HG03196 (cell line): Measurements from ENCODE around the gene SLC11A1.

ENCODE experiments used
- ATAC-seq: cut with Tn5 transposase; IDR thresholded peaks from one replicate; pipeline ENCODE4 v1.9.1; 2021; ENCODE audit not compliant: unreplicated experiment

SLC11A1 gene

DNA sequence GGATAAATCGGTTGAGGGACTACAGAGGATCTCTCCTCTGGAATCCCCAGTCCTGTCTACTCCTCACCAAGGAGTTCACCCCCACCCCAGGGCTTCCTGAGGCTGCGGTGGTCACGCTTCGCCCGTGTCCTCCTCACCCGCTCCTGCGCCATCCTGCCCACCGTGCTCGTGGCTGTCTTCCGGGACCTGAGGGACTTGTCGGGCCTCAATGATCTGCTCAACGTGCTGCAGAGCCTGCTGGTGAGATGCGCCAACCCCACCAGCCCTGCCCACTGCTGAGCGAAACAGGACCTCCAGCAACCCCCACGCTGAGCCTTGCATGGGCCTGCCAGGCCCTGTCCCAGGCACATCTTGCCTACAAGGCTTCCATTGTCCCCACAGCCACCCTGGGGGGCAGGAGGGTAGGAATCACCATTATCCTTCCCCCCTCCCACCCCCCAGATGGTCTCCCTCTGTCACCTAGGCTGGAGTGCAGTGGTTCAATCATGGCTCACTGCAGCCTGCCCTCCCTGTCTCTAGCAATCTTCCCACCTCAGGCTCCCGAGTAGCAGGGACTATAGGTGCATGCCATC is 10.9 kb downstream of the SLC11A1 start:
- no peak for ATAC-seq

DNA sequence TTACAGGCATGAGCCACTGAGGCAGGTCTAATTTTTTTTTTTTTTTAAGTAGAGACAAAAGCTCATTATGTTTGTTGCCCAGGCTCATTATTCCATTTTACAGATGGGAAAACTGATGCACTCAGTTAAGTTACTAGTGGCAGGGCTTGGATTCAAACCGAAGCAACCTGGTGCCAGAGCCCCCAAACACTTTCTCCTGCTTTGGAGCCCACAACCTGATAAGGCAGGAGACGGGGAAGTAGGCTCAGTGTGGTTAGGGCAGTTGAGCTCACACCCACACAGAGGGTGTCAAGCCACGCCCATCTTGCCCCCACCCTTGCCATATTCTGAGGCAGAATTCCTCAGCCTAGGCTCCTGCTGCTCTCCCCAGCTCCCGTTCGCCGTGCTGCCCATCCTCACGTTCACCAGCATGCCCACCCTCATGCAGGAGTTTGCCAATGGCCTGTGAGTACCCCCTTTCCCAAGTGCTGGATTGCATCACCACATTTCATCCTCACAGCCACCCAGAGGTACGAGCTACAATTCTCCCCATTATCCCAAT is 11.7 kb downstream of the SLC11A1 start:
- ATAC-seq, result no peak

DNA sequence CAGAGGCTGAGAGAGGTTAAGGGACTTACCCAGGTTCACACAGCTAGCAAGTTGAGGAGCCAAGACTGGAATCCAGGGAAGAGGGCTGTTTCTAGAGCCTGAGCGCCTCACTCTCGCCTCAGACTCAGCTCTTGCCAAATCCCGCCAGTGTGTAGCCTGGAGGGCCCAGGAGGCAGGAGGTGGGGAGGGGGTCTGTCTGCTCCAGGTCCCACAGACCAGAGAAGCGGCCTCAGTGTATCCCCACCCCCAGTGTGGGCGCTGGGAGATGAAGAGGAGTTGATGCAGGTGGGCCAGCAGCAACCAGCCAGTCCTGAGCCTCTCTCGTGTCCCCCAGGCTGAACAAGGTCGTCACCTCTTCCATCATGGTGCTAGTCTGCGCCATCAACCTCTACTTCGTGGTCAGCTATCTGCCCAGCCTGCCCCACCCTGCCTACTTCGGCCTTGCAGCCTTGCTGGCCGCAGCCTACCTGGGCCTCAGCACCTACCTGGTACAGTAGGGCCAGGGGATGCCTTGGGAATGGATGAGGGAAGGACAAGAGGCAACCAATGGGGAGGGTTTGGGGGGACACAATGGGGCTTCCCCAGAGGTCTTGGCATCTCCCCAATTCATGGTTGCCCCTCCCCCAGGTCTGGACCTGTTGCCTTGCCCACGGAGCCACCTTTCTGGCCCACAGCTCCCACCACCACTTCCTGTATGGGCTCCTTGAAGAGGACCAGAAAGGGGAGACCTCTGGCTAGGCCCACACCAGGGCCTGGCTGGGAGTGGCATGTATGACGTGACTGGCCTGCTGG is 12.4 kb downstream of the SLC11A1 start:
- no peak for ATAC-seq

DNA sequence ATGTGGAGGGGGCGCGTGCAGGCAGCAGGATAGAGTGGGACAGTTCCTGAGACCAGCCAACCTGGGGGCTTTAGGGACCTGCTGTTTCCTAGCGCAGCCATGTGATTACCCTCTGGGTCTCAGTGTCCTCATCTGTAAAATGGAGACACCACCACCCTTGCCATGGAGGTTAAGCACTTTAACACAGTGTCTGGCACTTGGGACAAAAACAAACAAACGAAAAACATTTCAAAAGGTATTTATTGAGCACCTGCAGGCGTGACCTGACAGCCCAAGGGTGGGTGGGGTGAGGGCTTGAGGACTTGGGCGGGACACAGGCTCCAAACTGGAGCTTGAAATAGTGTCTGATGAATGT is 13.0 kb downstream of the SLC11A1 start:
- ATAC-seq, result no peak

DNA sequence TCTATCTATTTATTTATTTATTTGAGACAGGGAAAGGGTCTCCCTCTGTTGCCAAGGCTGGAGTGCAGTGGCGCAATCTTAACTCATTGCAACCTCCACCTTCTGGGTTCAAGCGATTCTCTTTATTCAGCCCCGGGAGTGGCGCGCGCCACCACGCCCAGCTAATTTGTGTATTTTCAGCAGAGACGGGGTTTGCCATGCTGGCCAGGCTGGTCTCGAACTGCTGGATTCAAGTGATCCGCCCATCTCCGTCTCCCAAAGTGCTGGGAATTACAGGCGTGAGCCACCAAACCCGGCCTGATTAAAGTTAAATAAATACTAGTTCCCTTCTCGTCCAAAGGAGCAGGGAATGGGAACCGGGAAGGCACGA is 13.4 kb downstream of the SLC11A1 start:
- no peak for ATAC-seq

DNA sequence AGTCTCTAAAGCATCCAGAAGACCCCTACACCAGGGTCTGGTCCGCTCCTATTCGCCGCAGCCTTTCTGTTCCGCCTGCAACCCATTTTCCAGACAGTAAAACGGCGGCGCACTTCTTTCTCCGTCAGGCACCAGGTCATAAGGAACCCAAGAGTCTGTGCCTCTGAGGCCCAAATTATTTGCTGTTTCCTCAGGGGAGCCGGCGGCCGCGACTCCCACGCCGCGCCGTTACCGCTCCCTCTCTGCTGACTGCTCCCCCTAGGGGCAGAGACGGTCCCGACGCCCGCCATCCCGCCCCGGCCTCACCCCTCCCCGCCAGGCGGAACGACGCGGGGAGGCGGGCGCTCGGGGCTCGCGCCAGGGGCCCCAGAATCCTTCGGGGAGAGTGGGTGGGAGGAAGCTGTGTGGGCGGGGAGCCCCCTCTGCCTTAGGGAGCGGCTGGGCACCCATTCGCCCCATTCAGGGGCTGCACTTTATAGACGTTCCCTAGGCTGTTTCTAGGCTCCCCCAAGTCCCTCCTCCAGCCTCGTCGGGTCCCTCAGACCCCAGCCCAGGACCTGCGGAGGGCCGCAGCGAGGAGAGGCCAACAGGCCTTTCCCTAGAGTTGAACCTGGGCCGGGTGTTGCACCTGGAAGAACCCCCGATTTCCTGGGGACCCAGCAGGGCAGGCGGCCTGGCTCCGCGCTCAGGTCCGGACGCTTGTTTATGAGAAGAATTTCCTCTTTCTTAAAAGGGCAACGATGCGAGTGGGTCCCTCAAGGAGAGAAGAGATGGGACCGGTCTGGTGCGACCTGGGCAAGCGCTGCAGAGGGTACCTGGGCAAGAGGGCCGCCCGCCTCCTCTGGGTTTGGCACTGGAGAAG is 14.0 kb downstream of the SLC11A1 start:
- ATAC-seq, result peak; percentile 41

DNA sequence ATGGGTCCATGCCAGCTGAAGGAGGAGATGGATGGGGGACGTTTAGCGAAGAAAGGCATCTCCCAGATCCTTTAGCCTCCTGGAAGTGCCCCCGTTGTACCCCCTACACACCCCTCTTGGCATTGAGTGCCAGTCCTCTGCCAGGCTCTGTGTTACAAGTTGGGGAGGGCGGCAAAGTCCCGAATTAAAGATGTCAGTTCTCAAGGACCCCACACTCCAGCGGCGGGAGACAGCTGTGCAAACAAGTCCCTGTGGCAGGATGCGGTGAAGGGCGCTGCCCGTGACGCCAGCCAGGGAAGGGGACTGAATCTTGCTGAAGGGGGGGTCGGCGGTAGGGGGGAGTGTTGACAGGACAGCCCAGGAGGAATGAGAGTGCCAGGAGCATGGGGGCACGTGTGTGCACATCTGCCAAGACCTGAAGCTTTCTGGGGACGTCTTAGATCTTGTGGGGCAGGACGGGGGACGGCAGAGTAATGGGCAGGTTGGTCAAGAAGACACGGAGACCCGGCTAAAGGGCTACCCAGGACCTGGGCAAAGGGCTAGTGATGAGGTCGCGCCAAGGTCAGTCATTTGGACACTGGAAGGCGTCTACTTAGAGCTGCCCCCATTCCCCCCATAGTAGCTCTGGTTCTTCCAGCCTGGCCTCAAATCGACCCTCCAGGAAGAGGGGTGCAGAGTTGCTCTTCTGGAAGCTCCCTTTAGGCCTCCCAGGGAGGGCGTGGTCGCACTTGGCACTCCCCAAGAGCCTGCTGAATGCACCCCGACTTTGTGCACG is 14.8 kb downstream of the SLC11A1 start:
- no peak for ATAC-seq

DNA sequence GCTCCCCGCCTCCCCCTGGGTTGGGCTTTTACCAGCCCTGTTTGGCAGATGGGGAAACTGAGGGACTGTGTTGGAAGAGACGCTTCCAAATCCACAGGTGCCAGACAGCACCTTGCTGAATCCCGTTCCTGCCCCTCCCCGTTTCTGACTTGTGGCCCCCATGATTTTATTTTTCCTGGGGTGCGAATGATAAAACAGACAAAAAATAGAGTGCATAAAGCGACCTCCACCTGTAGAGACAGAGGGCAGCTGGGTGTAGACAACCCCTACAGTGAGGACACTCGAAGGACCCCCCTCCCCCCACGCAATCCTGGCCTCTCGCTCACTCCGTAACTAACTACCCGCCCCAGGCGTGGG is 15.4 kb downstream of the SLC11A1 start:
- no peak for ATAC-seq

DNA sequence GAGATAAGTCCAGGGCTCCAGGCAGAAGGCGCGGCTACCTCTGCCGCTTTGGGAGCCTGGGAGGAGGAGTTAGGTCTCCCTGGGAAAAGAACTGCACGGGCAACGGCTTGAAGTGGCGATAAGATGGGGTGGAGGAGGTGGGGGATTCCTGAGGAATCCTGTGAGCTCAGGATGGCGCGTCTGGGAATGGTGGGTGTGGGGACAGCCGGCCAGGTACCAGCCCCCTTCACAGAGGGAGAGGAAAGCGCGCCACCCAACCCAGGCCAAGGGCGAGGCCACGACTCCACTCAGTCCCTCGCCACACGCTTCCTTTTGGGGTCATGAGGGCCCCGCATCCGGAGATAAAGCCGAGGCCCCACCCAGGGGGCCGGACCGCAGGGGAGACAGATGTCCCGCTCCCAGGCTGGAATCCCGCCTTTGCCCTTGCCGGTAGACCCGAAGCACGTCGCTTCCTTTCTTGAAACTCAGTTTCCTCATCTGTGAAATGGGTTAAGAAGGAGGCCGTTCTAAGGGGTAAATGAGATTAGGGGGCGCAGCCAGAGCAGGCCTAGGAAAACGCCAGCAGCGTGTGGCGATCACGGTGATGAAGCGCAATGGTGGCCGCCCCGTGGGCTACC is 15.9 kb downstream of the SLC11A1 start:
- peak; percentile 20 for ATAC-seq

DNA sequence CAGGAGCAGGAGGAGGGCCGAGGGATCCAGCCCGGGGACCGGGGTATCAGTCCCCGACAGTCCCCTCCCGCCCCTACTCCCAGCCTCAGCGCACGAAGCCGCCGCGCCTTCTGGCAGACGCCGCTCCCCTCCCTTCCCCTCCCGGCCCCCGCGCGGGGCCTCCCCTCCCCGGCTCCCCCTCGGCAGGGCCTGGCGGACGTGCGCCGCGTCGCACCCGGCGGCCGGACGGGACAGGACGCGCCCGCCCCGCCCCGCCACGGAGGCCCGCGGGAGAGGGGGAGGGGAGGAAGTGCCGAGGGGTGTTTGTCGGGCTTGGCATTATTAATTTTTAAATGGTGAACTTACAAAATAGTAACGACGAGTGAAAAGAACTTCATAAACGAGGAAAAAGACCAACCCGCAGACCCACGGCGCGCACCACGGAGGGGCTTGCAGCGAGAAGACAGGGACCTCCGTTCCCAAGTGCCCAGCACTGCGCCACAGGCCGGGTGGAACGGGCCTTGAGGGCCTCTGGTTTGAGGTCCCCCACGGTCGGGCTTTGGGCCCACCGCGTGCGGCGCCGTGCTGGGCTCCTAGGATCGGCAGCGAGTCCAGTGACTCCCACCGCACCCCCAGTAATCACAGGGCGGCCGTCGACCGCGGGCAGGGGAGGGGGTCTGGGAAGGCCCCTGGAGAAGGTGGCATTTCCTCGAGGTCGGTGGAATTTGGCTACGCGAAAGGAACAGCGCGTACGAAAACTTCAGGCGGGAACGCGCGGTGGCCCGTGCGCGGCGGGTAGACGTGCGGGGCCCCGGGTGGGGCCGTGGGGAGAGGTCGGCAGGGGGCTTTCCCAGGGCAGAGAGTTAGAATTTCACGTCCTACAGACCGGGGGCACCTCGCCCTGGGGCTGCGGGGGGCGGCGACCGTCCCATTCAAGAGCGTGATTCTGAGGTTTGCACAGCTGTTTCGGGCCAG is 16.6 kb downstream of the SLC11A1 start:
- ATAC-seq, result peak; percentile 28

DNA sequence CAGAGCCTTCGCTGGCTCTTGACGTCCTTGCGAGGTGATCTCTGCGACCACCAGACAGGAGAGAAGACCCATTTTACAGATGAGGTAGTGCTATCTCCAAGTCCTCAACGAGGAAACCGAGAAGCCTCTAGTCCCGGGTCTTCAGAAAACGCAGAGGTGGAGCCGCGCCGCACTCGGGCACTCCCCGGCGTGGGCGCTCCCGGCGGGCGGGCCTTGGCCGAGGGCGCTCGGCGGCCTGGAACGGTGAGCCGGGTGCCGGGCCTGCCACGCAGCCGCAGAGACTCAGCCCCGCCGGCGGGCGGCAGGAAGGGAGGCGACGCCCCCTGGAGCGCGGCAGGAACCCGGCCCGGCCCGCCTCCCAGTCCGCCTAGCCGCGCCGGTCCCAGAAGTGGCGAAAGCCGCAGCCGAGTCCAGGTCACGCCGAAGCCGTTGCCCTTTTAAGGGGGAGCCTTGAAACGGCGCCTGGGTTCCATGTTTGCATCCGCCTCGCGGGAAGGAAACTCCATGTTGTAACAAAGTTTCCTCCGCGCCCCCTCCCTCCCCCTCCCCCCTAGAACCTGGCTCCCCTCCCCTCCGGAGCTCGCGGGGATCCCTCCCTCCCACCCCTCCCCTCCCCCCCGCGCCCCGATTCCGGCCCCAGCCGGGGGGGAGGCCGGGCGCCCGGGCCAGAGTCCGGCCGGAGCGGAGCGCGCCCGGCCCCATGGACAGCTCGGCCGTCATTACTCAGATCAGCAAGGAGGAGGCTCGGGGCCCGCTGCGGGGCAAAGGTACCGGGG is 17.5 kb downstream of the SLC11A1 start, which contains the start of gene CTDSP1:
TSS of gene CTDSP1 (plus strand) at position 478 of the 776 bp plus-strand sequence. CDS start at position 701, 223 bp downstream.
- ATAC-seq, result peak; percentile 34

DNA sequence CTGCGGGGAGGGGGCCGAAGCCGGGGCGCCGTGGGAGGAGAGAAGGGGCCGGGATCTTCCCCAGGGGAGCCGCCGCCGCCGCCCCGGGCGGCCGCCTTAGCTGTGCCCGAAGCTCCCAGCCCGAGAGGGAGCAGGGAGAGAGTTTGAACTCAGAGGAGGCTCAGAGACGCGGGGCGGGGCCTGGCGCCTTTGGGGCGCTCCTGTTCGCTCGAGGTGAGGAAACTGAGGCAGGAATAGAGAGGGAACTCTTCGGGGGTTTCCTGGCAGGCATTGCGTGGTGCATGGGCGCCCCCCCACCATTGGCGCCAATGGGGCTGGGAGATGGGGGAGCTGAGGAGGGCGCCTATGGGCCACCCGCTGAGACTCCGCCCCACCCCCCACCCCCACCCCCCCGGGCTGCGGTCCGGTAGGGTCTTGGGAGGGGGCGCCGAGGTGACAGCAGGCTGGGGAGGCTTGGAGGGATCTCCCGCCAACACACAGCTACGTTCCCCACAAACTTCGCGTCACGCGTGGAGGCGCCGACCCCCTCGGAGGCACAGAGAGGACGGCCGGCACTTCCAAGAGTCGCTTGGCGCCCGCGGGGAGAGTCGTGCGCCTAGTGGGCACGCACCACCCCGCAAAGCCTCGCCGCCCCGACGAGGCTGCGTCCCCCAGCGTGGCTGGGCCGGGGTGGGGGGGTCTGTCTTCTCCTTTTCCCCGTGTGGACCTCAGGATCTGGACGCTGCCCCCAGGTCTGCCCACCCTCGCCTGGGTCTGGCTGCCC is 18.3 kb downstream of the SLC11A1 start:
- no peak for ATAC-seq

DNA sequence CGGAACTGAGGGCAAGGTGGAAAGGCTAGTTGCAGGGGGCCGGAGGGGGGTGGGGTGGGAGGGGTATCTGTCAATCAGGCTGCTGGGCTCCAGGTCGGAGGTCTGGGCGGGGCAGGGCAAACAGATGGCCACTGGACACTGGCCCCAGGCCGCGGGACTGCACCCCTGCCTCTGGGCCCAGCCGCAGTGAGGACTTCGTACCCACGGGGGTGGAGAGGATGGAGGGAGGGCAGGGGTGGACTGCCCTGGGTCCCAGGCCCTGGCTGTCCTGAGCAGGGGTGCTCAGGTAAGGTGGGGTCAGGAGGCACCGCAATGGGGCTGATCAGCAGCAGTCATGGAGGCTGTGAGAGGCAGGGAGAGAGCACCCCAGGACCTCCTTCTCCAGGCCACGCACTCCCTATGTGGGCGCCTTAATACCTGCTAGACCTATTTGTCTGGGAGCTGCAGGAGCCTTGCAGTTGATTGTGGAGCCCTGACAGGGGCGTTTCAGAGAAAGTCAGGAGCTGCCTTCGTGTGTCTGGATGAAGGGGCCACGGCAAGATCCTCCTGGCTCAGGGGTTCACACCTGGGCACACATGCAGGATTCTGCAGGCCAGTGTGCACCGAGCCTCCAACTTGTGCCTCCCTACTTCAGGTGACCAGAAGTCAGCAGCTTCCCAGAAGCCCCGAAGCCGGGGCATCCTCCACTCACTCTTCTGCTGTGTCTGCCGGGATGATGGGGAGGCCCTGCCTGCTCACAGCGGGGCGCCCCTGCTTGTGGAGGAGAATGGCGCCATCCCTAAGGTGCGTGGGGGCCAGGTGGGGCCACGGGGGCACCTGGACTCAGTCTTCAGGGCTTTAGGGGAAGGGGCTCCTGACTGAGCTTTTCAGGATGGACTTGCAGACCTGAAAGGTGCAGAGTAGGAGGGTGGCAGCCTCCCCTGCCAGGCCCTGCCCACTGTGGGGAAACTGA is 19.1 kb downstream of the SLC11A1 start:
- ATAC-seq, result no peak

DNA sequence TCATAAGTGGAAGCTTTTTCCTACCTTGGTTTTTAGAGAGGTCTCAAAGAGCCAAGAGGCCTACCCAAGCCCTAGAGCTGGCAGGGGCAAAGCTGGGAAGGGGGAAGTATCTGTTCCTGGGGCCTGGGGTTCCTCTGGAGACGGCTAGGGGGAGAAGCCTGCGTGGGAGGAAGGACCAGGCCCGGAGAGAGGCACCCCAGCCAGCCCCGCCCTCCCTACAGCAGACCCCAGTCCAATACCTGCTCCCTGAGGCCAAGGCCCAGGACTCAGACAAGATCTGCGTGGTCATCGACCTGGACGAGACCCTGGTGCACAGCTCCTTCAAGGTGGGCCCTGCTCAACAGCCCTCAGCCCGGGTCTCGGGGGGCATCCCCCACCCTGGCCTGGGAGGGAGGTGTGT is 19.8 kb downstream of the SLC11A1 start:
- no peak for ATAC-seq

DNA sequence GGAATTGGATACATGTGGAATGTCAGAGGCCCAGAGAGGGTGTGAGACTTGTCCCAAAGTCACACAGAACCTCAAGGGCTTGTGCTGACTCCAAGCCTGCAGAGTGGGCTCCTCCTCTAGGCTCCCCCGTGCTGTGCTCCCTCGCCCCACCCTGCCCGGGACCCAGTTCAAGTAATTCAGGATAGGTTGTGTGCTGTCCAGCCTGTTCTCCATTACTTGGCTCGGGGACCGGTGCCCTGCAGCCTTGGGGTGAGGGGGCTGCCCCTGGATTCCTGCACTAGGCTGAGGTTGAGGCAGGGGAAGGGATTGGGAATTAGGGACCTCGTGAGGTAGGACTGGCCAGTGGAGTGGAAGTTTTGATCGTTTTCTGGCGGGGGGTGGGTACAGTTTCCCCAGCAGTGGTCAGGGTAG is 20.4 kb downstream of the SLC11A1 start:
- no peak for ATAC-seq

DNA sequence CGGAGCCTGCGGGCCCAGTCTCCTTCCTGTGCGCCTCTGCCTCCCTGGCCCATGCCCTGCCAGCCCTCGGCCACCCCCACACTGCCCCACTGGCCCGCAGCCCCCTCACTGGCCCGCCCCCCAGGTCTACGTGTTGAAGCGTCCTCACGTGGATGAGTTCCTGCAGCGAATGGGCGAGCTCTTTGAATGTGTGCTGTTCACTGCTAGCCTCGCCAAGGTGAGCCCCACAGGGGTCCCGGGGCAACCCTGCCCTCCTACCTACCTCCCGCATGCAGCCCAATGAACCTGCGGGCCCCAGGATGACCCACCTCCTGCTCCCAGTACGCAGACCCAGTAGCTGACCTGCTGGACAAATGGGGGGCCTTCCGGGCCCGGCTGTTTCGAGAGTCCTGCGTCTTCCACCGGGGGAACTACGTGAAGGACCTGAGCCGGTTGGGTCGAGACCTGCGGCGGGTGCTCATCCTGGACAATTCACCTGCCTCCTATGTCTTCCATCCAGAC is 20.9 kb downstream of the SLC11A1 start:
- ATAC-seq, result no peak

DNA sequence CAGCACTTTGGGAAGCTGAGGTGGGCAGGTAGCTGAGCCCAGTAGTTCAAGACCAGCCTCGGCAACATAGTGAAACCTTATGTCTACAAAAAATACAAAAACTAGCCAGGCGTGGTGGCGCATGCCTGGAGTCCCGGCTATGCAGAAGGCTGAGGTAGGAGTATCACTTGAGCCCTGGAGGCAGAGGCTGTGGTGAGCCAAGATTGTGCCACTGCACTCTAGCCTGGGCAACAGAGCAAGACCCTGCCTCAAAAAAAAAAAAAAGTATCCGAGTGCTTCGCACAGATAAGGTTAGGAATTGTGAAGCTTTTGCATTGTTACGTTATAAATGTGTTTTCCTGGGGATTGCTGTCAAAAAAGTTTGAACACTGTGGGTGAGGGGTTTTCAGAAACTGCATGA is 21.7 kb downstream of the SLC11A1 start:
- ATAC-seq, result no peak
